Fibroblast of villous mesenchyme (primary cell): ENCODE measurements around the gene BLOC1S1. TPM values are rescaled to one million over a fixed set of nuclear protein-coding genes. Genes with fewer than 3 reads are reported as not detected.

Experiments
- DNase-seq: peaks from one replicate; pipeline ENCODE4 v3.0.0-alpha.2; 2010; ENCODE audit warnings: low read depth
- H3K4me3 ChIP-seq: 2 replicates; pipeline ENCODE4 v1.5.1; 2011; ENCODE audit warnings: low read depth, mild to moderate bottlenecking, low read length
- total RNA-seq: library from RNA; depleted of rRNA; stranded (reverse); fragments of >200 nt; gene quantifications from 2 replicates; pipeline ENCODE4 v1.2.3, GENCODE V29; 2012
- TF ChIP-seq, protein P1 (sequence below): IDR thresholded peaks from 2 replicates; pipeline ENCODE4 v1.5.1; 2012; ENCODE audit warnings: low read depth, mild to moderate bottlenecking, low read length; ENCODE audit not compliant: insufficient read depth

BLOC1S1 gene
- total RNA-seq, 1 donor: 36.3 TPM

DNA sequence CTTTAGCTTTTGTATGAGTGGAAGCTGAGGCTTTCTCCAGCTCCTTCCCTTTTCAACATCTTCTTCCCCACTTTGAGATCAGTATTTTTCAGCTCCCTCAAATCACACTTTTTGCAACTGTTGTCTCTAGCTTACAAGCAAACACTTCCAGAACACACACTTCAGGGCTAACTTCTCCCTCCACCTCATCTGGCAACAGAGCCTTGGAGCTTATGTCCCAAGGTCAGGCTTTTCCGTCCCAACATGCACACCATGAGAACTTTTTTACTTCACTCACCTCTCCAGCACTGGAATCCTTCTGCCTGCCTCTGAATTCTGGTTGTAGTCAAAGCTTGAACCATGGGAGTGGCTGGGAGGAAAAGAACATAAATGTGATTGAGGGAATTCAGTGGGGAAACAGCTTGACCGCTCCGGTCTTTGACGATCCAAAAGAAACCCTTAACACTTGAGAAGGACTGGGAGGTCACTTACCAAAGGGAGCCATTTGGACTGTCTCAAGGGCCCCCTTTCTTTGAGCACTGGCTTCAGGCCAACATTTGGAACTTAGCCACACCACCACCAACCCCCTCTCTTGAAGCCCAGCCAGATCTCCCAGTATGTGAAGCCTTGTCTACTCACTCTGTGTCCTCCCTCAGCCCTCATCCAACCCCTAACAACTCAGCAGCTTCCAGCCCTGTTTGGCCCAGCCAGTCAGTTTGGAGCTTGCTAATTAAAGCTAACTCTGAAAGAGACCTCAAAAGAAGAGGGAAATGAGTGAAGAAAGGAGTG lies 3.9 kb upstream of the BLOC1S1 start:
- no peak for DNase-seq
- H3K4me3 ChIP-seq: no peak overlapping the region

DNA sequence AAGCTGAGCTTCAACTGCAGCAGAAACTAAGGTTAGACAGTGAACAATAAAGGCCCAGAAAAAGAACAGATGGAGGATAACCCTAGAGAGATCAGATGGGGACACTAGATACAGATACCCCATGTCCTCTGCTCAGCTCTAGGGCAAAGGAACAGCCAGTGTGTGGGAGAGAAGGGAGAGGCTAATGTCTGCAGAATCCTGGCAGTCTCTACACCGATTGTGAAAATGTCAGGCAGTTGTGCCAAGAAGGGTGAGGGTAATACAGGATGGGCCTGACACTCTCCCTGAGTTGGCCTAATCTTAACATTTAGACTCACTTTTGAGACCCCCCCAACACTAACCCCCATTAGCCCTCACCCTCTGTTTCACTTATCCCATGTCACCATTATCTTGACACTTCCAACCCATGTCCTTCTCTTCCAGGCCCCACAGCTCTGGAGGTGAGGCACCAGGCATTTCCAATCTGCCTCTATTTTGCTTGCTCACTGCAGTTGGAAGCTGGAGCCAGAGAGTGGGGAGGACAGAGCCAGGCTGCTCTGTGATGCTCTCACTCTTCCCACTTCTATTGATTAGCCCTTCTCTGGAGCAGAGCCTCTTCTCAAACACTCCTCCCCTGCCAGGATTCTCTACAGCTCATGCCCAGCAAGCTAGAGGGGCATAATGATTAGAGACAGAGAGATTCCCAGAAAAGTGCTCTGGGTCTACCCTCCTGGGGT lies 3.0 kb upstream of the BLOC1S1 start:
- H3K4me3 ChIP-seq: no peak overlapping the region
- TF ChIP-seq, protein P1, sequence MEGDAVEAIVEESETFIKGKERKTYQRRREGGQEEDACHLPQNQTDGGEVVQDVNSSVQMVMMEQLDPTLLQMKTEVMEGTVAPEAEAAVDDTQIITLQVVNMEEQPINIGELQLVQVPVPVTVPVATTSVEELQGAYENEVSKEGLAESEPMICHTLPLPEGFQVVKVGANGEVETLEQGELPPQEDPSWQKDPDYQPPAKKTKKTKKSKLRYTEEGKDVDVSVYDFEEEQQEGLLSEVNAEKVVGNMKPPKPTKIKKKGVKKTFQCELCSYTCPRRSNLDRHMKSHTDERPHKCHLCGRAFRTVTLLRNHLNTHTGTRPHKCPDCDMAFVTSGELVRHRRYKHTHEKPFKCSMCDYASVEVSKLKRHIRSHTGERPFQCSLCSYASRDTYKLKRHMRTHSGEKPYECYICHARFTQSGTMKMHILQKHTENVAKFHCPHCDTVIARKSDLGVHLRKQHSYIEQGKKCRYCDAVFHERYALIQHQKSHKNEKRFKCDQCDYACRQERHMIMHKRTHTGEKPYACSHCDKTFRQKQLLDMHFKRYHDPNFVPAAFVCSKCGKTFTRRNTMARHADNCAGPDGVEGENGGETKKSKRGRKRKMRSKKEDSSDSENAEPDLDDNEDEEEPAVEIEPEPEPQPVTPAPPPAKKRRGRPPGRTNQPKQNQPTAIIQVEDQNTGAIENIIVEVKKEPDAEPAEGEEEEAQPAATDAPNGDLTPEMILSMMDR: no peak
- DNase-seq: no peak

More for the DNA sequence above, 3.9 kb upstream of the BLOC1S1 start:
- TF ChIP-seq, protein P1: no peak

DNA sequence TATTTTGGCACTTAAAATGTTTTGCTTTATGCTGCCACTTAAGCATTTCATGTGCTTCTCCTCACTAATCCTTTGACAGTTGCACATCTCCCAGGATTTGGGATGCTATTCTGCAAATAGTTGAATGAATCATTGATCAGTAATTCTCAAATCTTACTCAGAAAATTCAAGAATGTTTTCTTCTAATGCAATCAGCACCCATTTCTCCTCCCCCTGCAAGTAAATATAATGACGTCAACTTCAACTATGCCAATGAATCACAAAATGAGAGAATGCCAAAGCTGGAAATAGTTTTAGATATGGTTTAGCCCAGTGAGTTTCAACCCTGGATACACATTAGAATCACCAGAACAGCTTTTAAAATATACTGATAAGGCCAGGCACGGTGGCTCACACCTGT lies 2.1 kb upstream of the BLOC1S1 start:
- no peak overlapping the region for H3K4me3 ChIP-seq
- DNase-seq: peak; percentile 26
- TF ChIP-seq, protein P1: no peak

DNA sequence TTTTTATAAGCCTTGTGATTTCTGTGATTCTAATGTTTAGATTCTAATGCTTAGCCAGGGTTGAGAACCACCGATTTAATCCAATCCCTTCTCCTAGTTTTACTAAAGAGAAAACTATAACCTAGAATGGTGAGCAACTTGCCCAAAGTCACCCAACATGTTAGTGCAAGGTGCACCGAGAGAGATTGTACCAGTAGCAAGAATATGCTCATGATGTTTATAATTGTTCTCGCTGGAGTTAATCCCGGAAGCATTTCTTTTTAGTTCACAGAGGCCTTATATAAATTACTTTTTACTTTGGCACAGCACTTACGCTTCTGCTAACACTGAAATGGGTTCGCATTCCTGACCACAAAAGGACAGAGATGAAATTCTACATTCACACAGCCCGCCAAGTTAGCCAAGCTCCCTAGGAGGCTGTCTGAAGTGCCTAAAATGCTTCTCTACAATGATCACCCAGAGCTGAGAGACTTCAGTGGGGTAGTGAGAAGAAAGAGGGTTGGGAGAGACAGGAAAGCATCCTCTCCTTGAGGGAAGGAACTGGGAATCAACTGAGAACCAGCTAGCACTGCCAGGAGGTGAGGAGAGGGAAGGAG lies 579 bp upstream of the BLOC1S1 start:
- H3K4me3 ChIP-seq: peak overlapping the region; percentile 93
- TF ChIP-seq, protein P1: no peak
- no peak for DNase-seq

DNA sequence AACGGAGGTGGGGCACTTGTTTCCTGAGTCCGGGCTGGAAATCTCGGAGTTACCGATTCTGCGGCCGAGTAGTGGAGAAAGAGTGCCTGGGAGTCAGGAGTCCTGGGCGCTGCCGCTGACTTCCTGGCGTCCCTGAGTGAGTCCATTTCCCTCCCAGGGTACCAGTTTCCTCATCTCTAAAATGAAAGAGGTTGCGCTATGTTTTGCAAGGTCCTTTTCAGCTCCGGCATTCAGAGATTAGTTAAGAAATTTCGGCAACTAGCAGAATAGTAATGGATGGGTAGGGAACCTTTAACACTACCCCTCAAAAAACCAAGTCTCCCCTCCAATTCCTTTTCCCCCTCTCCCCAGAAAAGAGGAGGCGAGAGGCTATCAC lies 724 bp downstream of the BLOC1S1 start:
- TF ChIP-seq, protein P1: no peak
- no peak for DNase-seq
- peak overlapping the region; percentile 93 for H3K4me3 ChIP-seq

DNA sequence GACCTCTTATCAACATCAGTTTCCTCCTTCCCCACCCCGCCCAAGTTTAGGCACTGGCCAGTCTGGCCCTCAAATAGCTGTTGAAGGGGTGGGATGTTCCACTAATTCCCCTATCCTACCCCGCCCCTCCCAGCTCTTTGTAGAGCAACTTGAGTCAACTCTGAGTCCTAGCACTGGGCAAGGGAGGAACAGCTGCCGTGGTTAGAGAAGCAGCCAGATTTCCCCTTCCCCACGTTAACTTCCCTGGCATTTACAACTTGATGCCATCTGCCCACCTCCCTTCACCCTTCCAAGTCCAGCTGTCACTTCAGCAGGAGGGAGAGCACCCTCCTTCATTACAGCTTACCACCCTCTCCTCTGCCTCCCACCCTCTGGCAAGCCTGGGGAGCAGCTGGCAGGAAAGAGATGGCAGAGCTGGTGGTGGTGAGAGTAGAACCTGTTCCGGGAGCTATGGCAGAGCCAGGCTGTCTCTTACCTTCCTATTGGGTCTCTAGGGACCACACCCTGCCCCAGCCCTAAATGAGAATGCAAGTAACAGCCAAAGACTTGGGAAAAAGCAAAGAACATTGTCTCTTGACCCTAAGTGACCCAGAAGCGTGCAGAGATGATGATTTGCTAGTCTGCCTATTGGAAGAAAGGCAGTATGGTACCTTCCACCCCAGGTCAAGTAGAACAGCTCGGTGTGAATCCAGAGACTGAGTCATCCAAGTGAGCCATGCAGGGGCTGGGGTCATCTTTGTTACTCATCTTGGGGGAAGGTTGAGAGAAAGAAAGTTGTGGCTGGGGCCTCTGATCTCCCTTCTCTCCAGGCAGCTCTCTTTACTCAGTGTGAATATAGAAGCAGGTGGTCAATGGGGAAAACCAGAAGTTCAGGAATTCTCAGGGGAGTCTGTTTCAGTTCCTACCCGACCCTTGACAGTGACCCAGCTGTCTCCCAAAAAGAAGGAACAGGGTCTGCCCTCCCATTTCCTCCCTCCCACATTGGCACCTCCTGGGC lies 1.5 kb downstream of the BLOC1S1 start:
- peak overlapping the region; percentile 93 for H3K4me3 ChIP-seq
- DNase-seq: no peak
- TF ChIP-seq, protein P1: no peak
